ENCODE measurements around the gene DCBLD1. TPM values are rescaled to one million over a fixed set of nuclear protein-coding genes. Genes with fewer than 3 reads are reported as not detected.
A peak's percentile ranks its signal among the peaks of the same experiment; 100 is the strongest.

The DCBLD1 gene
- total RNA-seq, 2 donors from 2014 or later: 1.8 to 2.9 TPM

DNA sequence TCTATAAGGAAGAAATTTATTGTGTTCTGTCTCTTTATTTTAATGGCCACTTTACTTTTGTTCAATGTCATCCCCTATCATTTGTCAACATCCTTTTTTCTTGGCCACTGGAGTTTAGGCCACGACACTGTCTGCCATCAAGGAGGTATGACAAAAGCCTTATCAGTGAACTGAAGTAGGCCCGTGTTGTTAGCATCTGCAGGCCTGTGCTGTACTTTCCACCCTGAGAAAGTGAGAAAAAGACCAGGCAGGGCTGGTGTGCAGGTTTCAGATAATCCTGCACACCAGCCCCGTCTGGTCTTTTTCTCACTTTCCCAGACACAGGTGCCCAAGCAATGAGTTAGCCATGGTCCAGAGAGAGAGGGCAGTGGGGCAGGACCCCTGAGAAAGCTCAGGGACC lies 62.2 kb downstream of the DCBLD1 start:
- peaks cover 18% of the 10 kb centered on the region for H3K4me1 Mint-ChIP-seq
- H3K9me3 Mint-ChIP-seq: no peaks in the 10 kb centered on the region
- no peaks in the 10 kb centered on the region for H3K36me3 Mint-ChIP-seq (ENCODE audit: low read depth)
- H3K27ac Mint-ChIP-seq: no peak overlapping the region
- H3K4me3 Mint-ChIP-seq: no peak overlapping the region
- peaks cover 3% of the 10 kb centered on the region for H3K27me3 Mint-ChIP-seq
- ATAC-seq (replicated peaks): no peak

DNA sequence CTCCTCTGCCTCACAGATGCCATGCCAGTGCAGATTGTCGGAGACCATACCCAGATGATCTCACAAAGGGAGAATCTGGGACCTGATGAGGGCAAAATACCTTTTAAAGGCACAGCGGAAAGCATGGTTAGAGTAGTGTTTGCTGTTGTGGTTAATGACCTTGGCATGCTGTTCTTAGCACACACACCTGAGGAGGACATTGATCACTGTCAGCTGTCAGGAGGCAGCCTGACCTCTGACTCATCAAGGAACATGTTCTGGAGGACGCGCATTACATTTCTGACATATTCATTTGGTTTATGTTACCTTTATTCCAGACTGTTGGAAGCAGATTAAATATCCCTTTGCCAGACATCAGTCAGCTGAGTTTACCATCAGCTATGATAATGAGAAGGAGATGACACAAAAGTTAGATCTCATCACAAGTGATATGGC lies 62.7 kb downstream of the DCBLD1 start:
- Mint-ChIP-seq H3K4me1 (peaks cover 21% of the 10 kb centered on the region), H3K4me3 (no peak overlapping the region), H3K9me3 (no peaks in the 10 kb centered on the region), H3K27ac (no peak overlapping the region), H3K36me3 (ENCODE audit: low read depth) (no peaks in the 10 kb centered on the region), H3K27me3 (peaks cover 3% of the 10 kb centered on the region)
- ATAC-seq (replicated peaks): no peak

DNA sequence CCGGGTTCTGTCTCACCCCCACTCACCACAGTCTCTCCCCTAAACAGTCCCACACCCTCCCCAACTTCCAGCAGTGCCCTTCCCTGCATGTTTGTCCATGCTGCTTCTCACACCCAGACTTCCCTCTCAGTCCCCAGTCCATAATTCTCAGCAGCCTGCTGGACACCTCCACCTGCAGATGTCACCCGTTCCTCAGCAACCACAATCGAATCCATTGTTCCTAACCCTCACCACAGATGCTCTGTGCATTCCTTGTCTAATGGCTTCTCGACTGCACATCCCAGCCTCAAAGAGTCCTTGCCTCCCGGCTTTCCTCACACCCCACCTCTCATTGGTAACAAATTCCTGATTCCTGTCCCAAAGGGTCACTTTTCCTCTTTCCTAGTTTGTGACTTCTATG lies 64.2 kb downstream of the DCBLD1 start:
- H3K27ac Mint-ChIP-seq: peak overlapping the region; percentile 47
- H3K4me3 Mint-ChIP-seq: no peak overlapping the region
- ATAC-seq (replicated peaks): no peak

GRCh38 chr6:117547688-117548621 lies 65.5 kb downstream of the DCBLD1 start:
- ATAC-seq (replicated peaks): peak; percentile 49
- Mint-ChIP-seq H3K4me1 (peaks cover 26% of the 10 kb centered on the region), H3K36me3 (ENCODE audit: low read depth) (no peaks in the 10 kb centered on the region), H3K27me3 (peaks cover 3% of the 10 kb centered on the region), H3K9me3 (no peaks in the 10 kb centered on the region), H3K27ac (peak overlapping the region; percentile 85), H3K4me3 (peak overlapping the region; percentile 85)

More for the DNA sequence above, 64.2 kb downstream of the DCBLD1 start:
- Mint-ChIP-seq H3K9me3 (no peaks in the 10 kb centered on the region), H3K4me1 (peaks cover 26% of the 10 kb centered on the region), H3K27me3 (peaks cover 3% of the 10 kb centered on the region), H3K36me3 (ENCODE audit: low read depth) (no peaks in the 10 kb centered on the region)

GRCh38 chr6:117548797-117549301 lies 66.4 kb downstream of the DCBLD1 start:
- Mint-ChIP-seq H3K4me3 (peak overlapping the region; percentile 85), H3K36me3 (ENCODE audit: low read depth) (no peaks in the 10 kb centered on the region), H3K27me3 (peaks cover 3% of the 10 kb centered on the region), H3K9me3 (no peaks in the 10 kb centered on the region), H3K4me1 (peaks cover 26% of the 10 kb centered on the region), H3K27ac (peak overlapping the region; percentile 85)
- peak; percentile 81 for ATAC-seq (replicated peaks)

DNA sequence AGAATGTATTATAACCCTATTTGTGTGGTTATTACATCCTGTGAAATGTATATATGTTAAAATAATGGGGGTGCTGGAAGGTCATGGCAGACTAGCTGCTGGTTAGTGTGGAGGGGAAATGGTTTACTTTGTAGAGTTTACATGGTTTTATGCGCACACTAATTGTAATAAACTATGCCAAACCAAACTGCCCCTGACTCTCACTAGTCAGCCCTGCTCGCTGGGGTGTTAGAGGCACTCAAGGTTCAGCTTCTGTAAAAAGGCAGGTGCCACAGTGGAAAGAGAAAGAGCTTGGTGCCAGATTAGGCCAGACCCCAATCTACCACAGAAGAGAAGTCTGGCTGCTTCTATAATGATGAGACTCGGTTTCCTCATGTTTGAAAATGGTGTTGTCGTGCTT lies 67.1 kb downstream of the DCBLD1 start:
- peak overlapping the region; percentile 85 for H3K27ac Mint-ChIP-seq
- H3K4me3 Mint-ChIP-seq: peak overlapping the region; percentile 85
- no peaks in the 10 kb centered on the region for H3K9me3 Mint-ChIP-seq
- no peaks in the 10 kb centered on the region for H3K36me3 Mint-ChIP-seq (ENCODE audit: low read depth)
- peaks cover 26% of the 10 kb centered on the region for H3K4me1 Mint-ChIP-seq
- no peak for ATAC-seq (replicated peaks)
- H3K27me3 Mint-ChIP-seq: peaks cover 3% of the 10 kb centered on the region

DNA sequence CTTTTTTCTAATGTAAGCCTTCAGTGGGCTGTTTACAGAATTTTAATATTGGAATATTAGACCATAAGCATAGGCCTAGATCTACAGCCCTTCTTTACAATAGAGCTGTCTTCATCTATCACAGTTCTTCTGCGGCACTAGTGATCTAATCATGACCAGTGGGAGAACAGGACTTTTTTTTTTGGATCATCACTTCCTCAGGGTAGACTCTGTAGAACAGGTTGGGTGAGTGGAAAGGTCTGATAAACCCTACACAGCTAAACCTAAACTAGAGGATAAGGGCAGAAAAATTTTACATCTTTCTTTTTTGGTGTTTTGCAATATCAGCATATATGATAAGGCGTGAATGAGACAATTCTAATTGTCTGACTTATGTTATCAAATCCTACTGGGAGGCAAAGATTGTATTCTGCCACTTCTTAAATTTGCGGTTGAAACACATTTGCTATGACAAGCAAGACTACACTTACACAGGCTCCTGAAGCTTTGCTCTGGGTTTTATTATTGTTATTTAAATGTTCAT lies 67.7 kb downstream of the DCBLD1 start:
- Mint-ChIP-seq H3K4me1 (peaks cover 26% of the 10 kb centered on the region), H3K27ac (peak overlapping the region; percentile 85), H3K9me3 (no peaks in the 10 kb centered on the region), H3K27me3 (peaks cover 3% of the 10 kb centered on the region), H3K36me3 (ENCODE audit: low read depth) (no peaks in the 10 kb centered on the region), H3K4me3 (peak overlapping the region; percentile 85)
- ATAC-seq (replicated peaks): no peak

DNA sequence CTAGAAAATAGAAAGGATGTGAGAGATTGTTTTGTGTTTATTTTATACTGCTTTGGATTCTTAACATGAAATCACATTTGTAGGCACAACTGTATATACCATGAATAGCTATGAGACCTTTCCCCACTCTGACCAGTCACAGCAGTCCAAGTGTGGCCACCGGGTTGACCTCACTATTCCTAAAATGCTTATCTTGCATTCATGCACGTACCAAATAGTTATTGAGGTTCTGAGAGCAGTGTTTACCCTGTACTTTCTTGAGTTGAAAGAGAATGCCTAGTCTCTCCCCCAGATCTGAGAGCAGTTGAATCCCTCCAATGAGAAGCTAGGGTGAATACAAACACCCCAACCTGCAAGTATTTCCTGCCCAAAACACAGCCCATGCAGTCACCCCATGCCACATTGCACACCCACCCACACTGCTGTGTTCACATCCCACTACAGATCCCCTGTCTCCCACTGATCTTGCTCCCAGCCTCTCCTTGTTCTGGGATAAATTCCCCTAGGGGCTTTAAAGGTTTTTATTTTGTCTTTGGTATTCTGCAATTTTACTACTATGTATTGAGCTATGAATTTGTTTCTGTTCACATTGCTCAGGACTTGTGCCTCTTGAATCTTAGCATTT lies 68.3 kb downstream of the DCBLD1 start:
- ATAC-seq (replicated peaks): no peak
- H3K36me3 Mint-ChIP-seq (ENCODE audit: low read depth): no peaks in the 10 kb centered on the region
- H3K27me3 Mint-ChIP-seq: peaks cover 3% of the 10 kb centered on the region
- no peaks in the 10 kb centered on the region for H3K9me3 Mint-ChIP-seq
- H3K27ac Mint-ChIP-seq: peak overlapping the region; percentile 85
- peak overlapping the region; percentile 85 for H3K4me3 Mint-ChIP-seq
- H3K4me1 Mint-ChIP-seq: peaks cover 26% of the 10 kb centered on the region

DNA sequence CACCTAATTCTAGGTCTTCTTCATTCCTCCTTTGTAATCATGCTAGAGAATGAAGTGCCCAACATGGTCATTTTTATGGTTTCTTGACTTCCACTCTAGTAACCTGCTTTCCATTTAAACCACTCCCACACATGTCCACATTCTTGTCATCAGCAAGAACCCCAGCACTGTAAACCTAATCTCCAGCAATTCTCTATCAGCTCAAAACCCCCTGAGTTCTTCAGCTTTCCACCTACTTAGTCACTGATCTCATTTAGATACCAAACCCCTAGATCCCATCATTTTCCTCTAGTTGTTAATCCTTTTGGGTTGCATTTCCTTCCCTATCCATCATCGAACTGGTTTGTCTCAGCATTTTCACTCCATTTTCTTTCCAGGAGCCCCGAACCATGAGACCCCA lies 70.1 kb downstream of the DCBLD1 start:
- H3K4me1 Mint-ChIP-seq: peaks cover 15% of the 10 kb centered on the region
- no peaks in the 10 kb centered on the region for H3K36me3 Mint-ChIP-seq (ENCODE audit: low read depth)
- no peak overlapping the region for H3K27ac Mint-ChIP-seq
- H3K27me3 Mint-ChIP-seq: no peaks in the 10 kb centered on the region
- no peak for ATAC-seq (replicated peaks)
- no peaks in the 10 kb centered on the region for H3K9me3 Mint-ChIP-seq
- no peak overlapping the region for H3K4me3 Mint-ChIP-seq

GRCh38 chr6:117553142-117553541 lies 70.7 kb downstream of the DCBLD1 start:
- H3K4me1 Mint-ChIP-seq: peaks cover 15% of the 10 kb centered on the region
- no peaks in the 10 kb centered on the region for H3K9me3 Mint-ChIP-seq
- H3K27me3 Mint-ChIP-seq: no peaks in the 10 kb centered on the region
- no peaks in the 10 kb centered on the region for H3K36me3 Mint-ChIP-seq (ENCODE audit: low read depth)
- H3K4me3 Mint-ChIP-seq: no peak overlapping the region
- H3K27ac Mint-ChIP-seq: no peak overlapping the region
- no peak for ATAC-seq (replicated peaks)

DNA sequence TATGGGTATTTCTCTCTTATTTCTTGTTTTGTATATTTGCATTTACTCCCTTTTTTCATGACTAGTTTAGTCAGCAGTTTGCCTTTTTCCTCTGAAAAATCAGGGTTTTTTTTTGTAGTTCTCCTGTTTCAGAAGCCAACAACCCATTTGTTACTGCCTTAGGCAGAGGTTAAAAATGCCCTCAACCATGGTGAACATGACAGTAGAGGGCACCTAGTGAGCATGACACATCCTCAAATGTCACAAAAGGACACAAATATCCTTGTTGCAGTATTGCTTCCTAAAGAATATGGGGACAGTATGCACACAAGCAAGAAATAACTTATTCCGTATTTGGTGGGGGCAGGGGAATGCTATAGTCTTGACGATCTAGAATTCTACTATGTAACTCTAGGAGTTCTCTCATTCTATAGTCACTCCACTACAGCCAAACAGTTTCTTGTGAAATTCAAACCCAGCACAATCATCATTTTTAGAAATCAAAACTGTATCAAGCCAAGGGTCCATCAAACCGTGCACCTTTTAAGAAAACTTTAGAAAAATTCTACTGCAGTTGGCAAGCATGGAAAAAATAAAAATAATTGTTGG lies 72.9 kb downstream of the DCBLD1 start:
- Mint-ChIP-seq H3K4me1 (peaks cover 5% of the 10 kb centered on the region), H3K27me3 (no peaks in the 10 kb centered on the region), H3K9me3 (no peaks in the 10 kb centered on the region), H3K4me3 (no peak overlapping the region), H3K36me3 (ENCODE audit: low read depth) (peaks cover under 1% of the 10 kb centered on the region), H3K27ac (no peak overlapping the region)
- ATAC-seq (replicated peaks): no peak

GRCh38 chr6:117555882-117556498 lies 73.5 kb downstream of the DCBLD1 start:
- Mint-ChIP-seq H3K4me3 (no peak overlapping the region), H3K9me3 (no peaks in the 10 kb centered on the region), H3K27ac (no peak overlapping the region), H3K4me1 (no peaks in the 10 kb centered on the region), H3K27me3 (no peaks in the 10 kb centered on the region), H3K36me3 (ENCODE audit: low read depth) (peaks cover 7% of the 10 kb centered on the region)
- no peak for ATAC-seq (replicated peaks)

DNA sequence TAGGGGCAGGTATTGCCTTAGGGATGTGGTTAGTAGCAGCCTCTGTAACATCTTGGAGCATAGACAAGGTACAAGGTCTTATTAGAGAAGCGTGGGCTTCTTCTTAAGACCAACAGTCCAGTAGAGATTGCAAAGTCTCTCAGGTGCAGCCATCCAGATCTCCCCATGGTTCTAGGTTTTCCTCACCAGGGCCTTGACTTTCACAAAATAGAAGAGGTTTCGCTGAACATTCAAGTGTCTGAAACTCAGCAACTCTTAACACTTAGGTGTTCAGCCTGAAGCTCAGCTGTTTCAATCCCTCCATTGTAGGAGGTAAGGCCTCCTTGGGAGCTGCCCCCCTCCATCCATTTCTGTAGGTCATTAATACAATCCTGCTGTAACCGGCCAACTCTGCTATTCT lies 75.5 kb downstream of the DCBLD1 start:
- H3K4me3 Mint-ChIP-seq: no peak overlapping the region
- H3K27ac Mint-ChIP-seq: no peak overlapping the region
- H3K27me3 Mint-ChIP-seq: no peaks in the 10 kb centered on the region
- no peaks in the 10 kb centered on the region for H3K9me3 Mint-ChIP-seq
- H3K36me3 Mint-ChIP-seq (ENCODE audit: low read depth): peaks cover 25% of the 10 kb centered on the region
- no peak for ATAC-seq (replicated peaks)
- H3K4me1 Mint-ChIP-seq: no peaks in the 10 kb centered on the region

- no peak for ATAC-seq (replicated peaks)
- H3K27ac Mint-ChIP-seq: no peak overlapping the region
- H3K4me1 Mint-ChIP-seq: no peaks in the 10 kb centered on the region
- H3K9me3 Mint-ChIP-seq: no peaks in the 10 kb centered on the region
- no peaks in the 10 kb centered on the region for H3K27me3 Mint-ChIP-seq
- H3K36me3 Mint-ChIP-seq (ENCODE audit: low read depth): peaks cover 30% of the 10 kb centered on the region
- no peak overlapping the region for H3K4me3 Mint-ChIP-seq
These were observed 76.3 kb downstream of the DCBLD1 start for GRCh38 chr6:117558818-117559217.
